Hematopoietic multipotent progenitor cell treated with erythropoietin and hydrocortisone succinate and interleukin-3 and kit ligand, for 4 days (in vitro differentiated cells): ENCODE measurements around the gene UNC93A.
"Not testable (repeated sequence)": the region's sequence is repeated elsewhere in the genome, so short reads cannot be mapped to it uniquely, and the experiment has no call there.

Source experiments
- DNase-seq: peaks from one replicate; pipeline ENCODE4 v3.0.0-alpha.2; 2015

Gene UNC93A

GRCh38 chr6:167317172-167317571 is 26.1 kb downstream of the UNC93A start:
- no peak for DNase-seq

GRCh38 chr6:167318354-167318753 is 27.2 kb downstream of the UNC93A start:
- DNase-seq, result not testable (repeated sequence)

DNA sequence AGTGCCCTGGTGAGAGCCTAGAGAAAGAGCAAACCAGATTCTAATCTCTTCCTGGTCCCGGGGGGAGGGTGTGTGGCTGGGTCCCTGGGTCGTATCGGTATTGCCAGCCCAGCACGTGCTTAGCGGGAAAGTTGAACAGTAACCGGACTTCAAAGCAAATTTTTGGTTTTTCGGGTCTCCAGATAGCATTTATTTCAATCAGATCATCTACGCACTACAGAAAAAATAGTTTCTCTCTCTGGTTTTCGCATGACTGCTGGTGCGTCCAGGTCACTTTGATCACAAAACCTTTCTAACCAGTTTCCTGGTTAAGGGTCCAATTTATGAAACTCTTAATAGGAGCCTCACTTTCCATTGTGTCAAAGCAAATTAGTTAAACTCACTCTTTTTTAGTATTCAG is 27.7 kb downstream of the UNC93A start:
- not testable (repeated sequence) for DNase-seq

DNA sequence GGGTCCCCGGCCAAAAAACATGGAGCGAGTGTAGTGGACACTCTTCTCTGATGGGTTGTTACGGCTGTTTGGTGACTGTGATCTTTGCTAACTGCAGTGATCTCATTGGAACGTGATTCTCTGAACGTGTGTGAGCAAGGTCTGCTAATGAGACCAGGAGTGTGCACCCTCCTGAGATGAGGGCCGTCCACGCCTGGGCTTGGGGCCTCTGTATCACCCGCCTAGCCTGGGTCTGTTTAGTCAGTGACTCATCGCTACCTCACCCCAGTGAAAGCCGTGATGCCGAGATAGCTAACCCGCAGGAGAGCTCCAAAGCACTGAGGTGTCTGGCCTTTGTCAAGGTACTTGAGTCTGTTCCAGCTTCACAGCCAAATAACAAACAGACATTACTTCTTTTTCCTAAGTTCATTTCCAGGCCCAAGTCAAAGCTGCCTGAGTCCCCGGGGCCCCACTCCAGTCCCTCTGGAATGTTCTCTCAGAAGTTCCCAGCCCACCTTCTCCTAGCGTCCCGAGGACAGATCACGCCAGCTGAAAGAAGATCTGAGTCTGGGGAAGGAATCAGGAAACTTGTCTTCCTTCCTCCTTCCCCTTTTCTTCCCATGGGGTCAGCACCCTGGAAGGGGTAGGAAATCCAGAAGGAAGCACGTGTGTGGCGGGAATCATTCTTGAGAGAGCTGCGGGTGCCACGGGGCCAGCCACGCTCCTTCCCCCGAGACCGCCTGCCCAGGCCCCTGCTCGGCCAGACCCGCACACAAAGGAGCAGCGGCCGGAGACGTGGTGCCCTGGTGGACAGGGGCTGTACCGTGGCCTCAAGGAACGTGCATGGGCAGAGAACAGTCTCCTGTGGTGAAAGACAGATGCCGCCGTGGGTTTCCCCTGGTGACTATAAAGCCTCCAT is 29.0 kb downstream of the UNC93A start:
- DNase-seq, result not testable (repeated sequence)

- not testable (repeated sequence) for DNase-seq
These were observed 29.6 kb downstream of the UNC93A start for GRCh38 chr6:167320754-167321056.

- not testable (repeated sequence) for DNase-seq
These were observed 30.1 kb downstream of the UNC93A start for GRCh38 chr6:167321185-167321584.

DNA sequence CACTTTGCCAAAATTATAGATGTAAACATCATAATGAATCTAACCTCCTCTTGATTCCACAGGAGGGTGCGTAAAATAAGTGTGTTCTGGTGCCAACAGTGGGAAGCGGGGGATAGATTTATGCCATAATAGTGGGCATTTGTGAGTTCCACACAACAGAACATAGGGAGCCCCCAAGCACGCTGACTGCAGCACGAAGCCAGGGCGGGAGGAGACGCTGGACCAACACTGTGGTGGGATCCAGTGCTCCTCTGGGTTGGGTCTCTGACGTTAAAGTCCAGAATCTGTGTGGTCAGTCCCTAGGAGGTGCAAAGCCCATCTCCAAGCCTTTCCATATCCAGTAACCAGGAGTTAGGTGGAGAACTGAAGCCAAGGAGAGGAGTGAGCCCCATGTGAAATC is 32.0 kb downstream of the UNC93A start:
- no peak for DNase-seq

DNA sequence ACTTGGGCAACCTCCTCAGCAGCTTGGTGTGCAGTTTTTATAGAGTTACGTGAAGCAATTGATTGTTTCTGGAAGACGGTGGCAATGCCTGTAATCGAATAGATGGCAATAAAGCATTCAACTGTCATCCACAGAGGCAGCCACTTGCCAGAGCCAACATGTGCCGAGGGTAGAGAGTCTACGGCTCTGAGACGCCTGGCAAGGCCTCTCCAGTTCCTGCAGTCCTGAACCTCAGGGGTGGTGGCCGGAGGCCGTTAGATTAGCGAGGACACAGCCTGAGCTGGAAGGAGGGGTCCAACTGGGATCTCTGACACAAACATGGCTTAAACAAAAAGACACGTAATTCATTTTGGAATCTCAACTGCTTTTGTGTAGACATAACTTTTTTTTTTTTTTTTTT is 33.0 kb downstream of the UNC93A start:
- DNase-seq, result no peak

- no peak for DNase-seq
These were observed 34.7 kb downstream of the UNC93A start for GRCh38 chr6:167325766-167326165.

GRCh38 chr6:167327391-167327790 is 36.3 kb downstream of the UNC93A start:
- DNase-seq, result no peak

GRCh38 chr6:167328086-167328485 is 37.0 kb downstream of the UNC93A start:
- no peak for DNase-seq

- no peak for DNase-seq
These were observed 37.9 kb downstream of the UNC93A start for GRCh38 chr6:167329014-167329413.

DNA sequence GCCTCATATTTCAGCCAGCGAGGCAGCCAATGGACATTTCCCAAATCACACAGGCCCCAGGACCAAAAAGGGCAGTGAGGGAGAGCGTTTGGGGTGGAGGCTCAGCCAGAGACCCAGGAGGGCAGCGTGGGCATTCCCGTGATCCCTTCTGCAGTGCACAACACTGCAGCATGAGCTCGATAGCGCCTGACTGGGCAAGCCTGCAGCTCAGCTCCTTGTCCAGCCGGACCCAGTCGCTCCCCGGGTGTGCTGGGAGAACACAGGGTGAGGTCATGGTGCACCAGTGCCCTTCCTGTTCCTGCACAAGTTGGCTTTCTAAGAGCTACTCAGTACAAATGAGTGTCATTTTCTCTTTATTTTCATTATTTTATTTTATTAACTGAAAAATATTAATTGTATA is 39.6 kb downstream of the UNC93A start:
- DNase-seq, result no peak

GRCh38 chr6:167331565-167331964 is 40.5 kb downstream of the UNC93A start:
- no peak for DNase-seq

DNA sequence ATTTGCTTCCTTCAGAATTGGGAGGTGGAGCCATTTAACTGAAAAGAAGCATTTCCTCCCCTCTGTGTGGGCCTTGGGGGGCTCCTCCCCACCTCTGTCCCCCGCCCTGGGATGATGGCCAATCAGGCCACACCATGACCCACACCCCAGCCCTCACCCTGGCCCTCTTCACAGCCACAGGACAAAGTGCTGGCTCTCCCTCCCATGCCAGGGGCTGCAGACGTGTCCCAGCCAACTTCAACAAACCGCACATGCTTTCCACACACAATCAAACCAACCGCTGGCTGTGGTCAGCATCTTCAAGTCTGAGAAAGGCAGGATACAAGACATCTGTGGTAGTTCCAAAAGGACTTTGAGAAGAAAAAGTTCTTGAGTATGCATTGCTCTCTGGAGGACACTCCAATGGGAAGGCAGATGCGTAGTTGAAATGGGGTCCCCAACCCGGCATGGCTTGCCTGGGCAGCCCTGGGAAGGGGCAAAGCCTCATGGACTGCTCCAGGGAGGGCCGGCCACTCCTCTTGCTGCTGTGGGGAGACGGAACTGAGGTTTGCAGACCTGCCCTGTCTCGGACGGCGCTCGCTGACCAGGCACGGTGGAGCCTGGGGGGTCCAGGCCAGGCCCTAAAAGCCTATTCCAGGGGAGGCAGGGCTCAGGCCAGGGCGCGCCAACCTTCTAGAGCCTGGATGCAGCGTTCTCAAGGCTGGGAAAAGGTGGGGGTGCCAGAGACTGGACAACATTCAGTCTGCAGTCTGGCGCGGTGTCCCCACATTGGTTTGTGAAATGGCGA is 45.9 kb downstream of the UNC93A start:
- DNase-seq, result no peak

GRCh38 chr6:167337675-167338449 is 46.7 kb downstream of the UNC93A start:
- no peak for DNase-seq

DNA sequence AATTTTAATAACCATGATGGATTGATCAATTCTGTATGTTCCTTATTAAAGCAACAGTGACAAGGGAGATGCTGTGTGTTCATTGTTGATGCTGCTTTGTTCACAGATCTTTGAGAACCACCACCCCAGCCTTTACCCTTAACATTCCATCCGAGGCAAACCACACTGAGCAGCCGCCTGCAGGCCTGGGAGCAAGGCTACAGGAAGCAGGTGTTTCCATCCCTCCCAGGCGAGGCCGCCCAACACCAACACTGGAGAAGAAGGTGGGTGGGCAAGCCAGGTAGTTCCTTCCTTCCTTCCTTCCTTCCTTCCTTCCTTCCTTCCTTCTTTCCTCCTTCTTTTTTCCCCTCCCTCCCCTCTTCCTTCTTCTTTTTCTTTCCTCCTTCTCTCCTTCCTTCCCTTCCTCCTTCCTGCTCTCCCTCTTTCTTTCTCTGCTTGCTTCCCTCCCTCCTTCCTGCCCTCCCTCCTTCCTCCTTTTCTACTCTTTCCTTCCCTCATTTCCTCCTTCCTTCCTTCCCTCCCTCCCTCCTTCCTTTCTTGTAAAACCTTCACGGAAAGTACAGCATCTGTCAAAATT is 47.5 kb downstream of the UNC93A start:
- DNase-seq, result peak; percentile 34

- DNase-seq, result no peak
These were observed 50.0 kb downstream of the UNC93A start for GRCh38 chr6:167341038-167341583.

DNA sequence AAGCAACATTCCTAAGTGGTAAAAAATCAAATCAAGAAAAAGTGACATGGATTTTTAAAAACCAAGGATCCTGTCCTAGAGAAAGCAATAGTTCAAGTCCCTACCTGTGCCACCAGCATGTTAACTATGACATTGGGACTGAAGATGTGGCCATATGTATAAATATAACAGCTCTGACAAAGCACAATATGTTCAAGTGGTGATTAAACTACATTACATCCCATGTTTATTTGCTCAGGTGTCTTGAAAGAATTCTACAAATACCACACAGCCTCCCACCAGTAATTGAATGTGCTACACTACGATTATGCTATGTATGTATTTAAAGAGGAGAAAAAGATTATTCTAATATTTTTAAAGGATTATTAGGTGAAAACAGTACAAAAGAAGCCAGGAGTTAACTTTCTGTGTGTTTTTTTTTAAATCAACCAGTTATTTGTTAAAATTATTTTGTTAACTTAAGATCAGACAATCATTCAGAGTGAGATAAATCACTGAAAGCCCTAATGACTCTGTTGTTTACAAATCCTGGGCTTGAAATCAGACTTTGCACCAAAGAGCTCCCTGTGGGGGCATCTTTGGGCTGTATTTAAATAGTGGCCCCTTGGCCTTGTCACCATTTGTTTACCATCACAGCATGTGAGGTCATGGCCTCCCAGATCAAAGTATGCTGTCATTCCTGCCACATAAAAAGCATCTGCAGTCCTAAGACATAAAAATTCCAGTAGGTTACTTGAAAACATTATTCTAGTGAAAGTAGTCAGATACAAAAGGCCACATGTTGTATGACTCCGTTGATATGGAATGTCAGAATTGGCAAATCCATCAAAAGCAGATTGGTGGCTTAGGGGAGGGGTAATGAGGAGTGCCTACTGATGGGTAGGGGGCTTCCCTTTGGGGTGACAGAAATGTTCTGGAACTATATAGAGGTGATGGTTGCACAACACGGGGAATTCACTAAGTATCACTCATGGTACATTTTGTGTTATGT is 50.8 kb downstream of the UNC93A start:
- no peak for DNase-seq

DNA sequence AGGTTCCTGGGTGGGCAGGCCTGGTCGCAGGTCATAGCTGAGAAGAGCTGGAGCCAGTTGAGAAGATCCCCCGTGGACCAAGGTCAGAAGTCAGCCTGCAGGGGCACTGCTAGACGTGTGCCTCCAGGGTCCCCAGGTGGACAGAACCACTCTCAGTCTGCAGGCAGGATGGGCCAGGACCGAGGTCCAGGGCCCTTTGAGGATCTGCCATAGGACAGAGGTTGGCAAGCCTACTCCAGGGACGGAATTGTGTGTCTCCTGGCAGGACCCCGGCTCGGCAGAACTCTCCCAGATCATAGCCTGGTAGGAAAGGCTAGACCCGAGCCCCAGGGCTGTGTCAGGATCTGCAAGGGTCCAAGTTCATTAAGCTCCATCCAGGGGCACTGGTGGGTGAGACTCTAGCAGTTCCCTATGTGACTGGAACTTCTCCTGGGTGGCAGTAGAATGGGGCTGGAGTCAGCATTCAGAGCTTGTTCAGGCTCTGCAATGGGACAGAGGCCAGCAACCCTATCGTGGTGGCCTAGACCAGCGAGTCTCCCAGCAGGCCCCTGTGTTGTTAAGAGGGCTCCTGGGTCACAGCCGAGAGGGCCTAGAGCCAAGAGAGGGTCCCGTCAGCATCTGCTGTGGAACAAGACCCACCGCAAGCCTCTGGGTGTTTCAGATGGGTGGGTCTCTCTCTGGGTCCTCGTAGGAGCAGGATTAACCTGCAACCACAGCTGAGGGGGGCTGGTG is 51.9 kb downstream of the UNC93A start:
- DNase-seq, result no peak

GRCh38 chr6:167345348-167345747 is 54.2 kb downstream of the UNC93A start:
- no peak for DNase-seq
